Small intestine (tissue), 7 donors: ENCODE data around the gene GOLIM4. TPM values are rescaled to one million over a fixed set of nuclear protein-coding genes. Genes with fewer than 3 reads are reported as not detected.

ENCODE experiments used
- DNase-seq, 2 donors: peaks; one replicate each; pipeline versions ENCODE4 v3.0.0 to v3.0.0-alpha.2; 2013
- FAIRE-seq: peaks from 2 replicates; lab custom pipeline; 2012; peaks lifted over from hg19 to GRCh38; lab: Jason Lieb, UNC
- H3K27ac ChIP-seq, 3 donors: one replicate each; pipeline ENCODE4 v1.5.1; 2013; ENCODE audit warnings: low read length in 2 of 3, mild to moderate bottlenecking in 2 of 3, control low read depth in 1 of 3, inconsistent platforms in 1 of 3, low read depth in 1 of 3, moderate library complexity in 1 of 3
- H3K27me3 ChIP-seq, 3 donors: one replicate each; pipeline ENCODE4 v1.6.1; 2013; ENCODE audit warnings: low read length in 3 of 3, inconsistent platforms in 1 of 3; ENCODE audit not compliant: control insufficient read depth in 3 of 3, insufficient read depth in 3 of 3
- H3K36me3 ChIP-seq, 3 donors: one replicate each; pipeline ENCODE4 v1.6.1; 2013; ENCODE audit warnings: low read length in 3 of 3, inconsistent platforms in 1 of 3, low read depth in 1 of 3, mild to moderate bottlenecking in 1 of 3, moderate library complexity in 1 of 3; ENCODE audit not compliant: control insufficient read depth in 3 of 3, insufficient read depth in 2 of 3
- H3K4me1 ChIP-seq, 3 donors: one replicate each; pipeline ENCODE4 v1.6.1; 2013; ENCODE audit warnings: low read length in 2 of 3, inconsistent platforms in 1 of 3, low read depth in 1 of 3, mild to moderate bottlenecking in 1 of 3, moderate library complexity in 1 of 3; ENCODE audit not compliant: control insufficient read depth in 3 of 3, insufficient read depth in 2 of 3
- H3K4me3 ChIP-seq, 3 donors: one replicate each; pipeline ENCODE4 v1.5.1; 2013; ENCODE audit warnings: low read length in 3 of 3, control low read depth in 1 of 3, inconsistent platforms in 1 of 3, low read depth in 1 of 3, mild to moderate bottlenecking in 1 of 3, moderate library complexity in 1 of 3
- H3K9me3 ChIP-seq, 2 donors: one replicate each; pipeline ENCODE4 v1.6.1; 2013; ENCODE audit warnings: low read depth in 1 of 2, low read length in 1 of 2; ENCODE audit not compliant: control insufficient read depth in 2 of 2, insufficient read depth in 1 of 2
- WGBS, 3 donors: extraction: QIAGEN DNeasy Blood & Tissue Kit; methylation state at CpG; one replicate each; pipeline ENCODE4 v1.1.7; 2013; 5-methylcytosine and 5-hydroxymethylcytosine counted together
- polyA plus RNA-seq, 4 donors: library from polyadenylated mRNA; stranded (reverse) in 3 of 4; unstranded in 1 of 4; fragments of 200-250 nt in 3 of 4; fragments of 120-200 nt in 1 of 4; gene quantifications; one replicate each; pipeline versions ENCODE4 v1.2.1 to v1.2.3, GENCODE V29; 2013
- donor health status: healthy with polysubstance abuse.
- donor health status: control.
- donor health status: control.
- donor health status: Bipolar disorder and iron deficiency.
- donor health status: healthy.

GOLIM4 gene
- polyA plus RNA-seq, 4 donors, result 23.2 to 130 (median 45.9) TPM

DNA sequence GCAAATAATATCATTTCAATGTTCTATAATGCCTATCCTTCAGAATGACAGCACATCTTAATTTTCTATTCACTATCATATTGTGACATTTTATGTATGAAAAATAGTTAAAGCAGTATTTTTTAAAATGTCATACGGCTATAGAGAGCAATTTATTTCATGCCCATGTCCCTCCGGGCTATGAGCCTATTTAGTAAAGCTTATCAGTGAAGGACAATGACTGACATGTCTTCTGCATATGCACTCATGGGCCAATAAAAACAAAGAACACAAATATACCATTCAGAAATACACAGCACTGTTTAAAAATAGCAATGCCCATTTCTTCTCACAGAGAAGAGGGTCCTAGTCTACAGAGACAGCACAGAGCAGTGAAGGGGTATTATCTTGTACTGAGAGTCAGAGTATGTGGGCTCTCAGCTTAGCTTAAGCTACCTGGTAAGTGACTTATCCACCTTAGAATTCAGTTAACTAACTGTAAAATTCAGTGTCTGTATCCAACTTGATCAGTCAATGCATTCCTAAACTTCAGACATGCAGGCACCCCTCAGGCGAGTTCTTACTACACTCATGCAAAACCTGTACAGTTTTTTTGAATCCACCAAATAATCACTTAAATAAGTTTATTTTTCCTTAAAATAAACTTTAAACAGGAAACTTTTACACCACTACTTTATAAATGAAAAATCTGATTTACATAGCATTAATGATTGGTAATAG lies 9.0 kb downstream of the GOLIM4 start:
- WGBS, 3 donors, result 62 to 69% (median 65%) methylated on average over 3 of the region's 3 CpGs
- FAIRE-seq (no peak), DNase-seq (no peak)
- Histone ChIP-seq H3K4me3 (no peak overlapping the region), H3K27me3 (no peaks in the 10 kb centered on the region), H3K36me3 (no peaks in the 10 kb centered on the region), H3K27ac (no peak overlapping the region), H3K4me1 (peaks cover 7 to 30% (median 13%) of the 10 kb centered on the region in 3 donors), H3K9me3 (no peaks in the 10 kb centered on the region)

DNA sequence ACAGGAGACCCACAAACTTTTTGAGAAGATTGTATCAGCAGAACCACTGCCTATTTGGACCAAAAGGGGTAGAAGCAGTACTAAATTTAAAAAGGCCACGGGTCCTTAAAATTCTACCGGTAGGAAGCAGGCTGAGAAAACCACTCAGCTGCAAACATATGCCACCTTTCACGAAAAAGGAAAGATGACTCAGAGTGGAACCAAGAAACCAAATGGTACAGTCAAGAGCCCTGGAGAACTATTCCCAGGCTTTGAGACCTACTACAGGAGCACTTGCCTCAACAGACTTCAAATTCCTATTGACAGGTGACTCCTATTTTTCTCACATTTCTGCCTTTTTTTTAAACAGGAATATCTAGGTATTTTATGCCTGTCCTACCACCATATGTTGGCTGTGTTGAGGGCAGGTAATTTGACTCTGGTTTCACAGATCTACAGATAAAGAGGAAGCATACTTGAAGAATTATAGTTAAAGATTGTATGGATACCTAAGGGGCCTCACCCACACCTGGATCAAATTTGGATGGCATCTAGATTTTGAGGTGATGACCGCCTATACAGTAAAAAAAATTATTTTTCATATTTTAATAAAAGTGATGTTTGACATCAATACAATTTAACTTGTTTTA lies 10.1 kb downstream of the GOLIM4 start:
- no peak overlapping the region for H3K27ac ChIP-seq
- H3K27me3 ChIP-seq, result no peaks in the 10 kb centered on the region
- no peaks in the 10 kb centered on the region for H3K36me3 ChIP-seq
- H3K9me3 ChIP-seq, result no peaks in the 10 kb centered on the region
- H3K4me1 ChIP-seq, result peaks cover 9 to 27% (median 13%) of the 10 kb centered on the region in 3 donors
- DNase-seq, result no peak
- 75 to 92% (median 86%) methylated on average over 4 of the region's 4 CpGs for WGBS, 3 donors
- no peak overlapping the region for H3K4me3 ChIP-seq
- no peak for FAIRE-seq

DNA sequence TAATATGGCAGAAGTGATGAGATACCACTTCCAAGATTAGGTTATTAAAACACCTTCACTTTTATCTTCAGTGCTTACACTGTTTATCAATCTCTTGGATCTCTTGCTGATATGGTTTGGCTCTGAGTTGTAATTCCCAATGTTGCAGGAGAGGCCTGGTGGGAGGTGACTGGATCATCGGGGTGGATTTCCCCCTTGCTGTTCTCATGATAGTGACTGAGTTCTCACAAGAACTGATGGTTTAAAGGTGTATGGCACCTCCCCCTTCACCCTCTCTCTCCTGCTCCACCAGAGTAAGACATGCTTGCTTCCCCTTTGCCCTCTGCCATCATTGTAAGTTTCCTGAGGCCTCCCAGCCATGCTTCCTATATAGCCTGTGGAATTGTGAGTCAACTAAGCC lies 11.8 kb downstream of the GOLIM4 start:
- no peaks in the 10 kb centered on the region for H3K9me3 ChIP-seq
- H3K27me3 ChIP-seq, result no peaks in the 10 kb centered on the region
- H3K27ac ChIP-seq, result no peak overlapping the region
- WGBS, 3 donors, result 35 to 56% (median 37%) methylated on average over 1 of the region's 1 CpG
- peaks cover 6 to 19% (median 13%) of the 10 kb centered on the region in 3 donors for H3K4me1 ChIP-seq
- H3K36me3 ChIP-seq, result peaks cover 0 to 2% (median 0%) of the 10 kb centered on the region in 3 donors
- FAIRE-seq (no peak), DNase-seq (no peak)
- no peak overlapping the region for H3K4me3 ChIP-seq

DNA sequence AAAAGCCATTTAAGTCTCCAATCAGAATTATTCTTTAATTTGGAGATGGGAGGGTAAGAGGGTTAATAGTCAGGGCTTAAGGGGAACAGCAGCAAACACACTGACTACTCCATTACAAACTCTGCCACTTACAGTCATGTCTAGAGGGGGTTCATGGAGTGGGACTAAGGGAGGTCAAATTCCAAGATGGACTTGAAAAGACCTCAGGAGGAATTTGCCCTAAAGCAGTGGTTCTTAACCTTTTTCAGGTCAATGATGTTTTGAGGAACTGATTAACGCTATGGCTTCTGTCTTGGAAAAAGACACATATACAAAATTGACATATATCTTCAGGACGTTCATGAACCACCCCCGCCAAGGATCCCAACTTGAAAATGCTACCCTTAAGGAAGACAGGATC lies 13.9 kb downstream of the GOLIM4 start:
- Histone ChIP-seq H3K27me3 (no peaks in the 10 kb centered on the region), H3K9me3 (no peaks in the 10 kb centered on the region), H3K4me1 (peaks cover 6 to 10% (median 10%) of the 10 kb centered on the region in 3 donors), H3K36me3 (peaks cover 0 to 6% (median 0%) of the 10 kb centered on the region in 3 donors), H3K27ac (no peak overlapping the region), H3K4me3 (no peak overlapping the region)
- DNase-seq (no peak), FAIRE-seq (no peak)
- whole genome bisulfite sequencing, 3 donors, result 89 to 93% (median 90%) methylated on average over 3 of the region's 3 CpGs

DNA sequence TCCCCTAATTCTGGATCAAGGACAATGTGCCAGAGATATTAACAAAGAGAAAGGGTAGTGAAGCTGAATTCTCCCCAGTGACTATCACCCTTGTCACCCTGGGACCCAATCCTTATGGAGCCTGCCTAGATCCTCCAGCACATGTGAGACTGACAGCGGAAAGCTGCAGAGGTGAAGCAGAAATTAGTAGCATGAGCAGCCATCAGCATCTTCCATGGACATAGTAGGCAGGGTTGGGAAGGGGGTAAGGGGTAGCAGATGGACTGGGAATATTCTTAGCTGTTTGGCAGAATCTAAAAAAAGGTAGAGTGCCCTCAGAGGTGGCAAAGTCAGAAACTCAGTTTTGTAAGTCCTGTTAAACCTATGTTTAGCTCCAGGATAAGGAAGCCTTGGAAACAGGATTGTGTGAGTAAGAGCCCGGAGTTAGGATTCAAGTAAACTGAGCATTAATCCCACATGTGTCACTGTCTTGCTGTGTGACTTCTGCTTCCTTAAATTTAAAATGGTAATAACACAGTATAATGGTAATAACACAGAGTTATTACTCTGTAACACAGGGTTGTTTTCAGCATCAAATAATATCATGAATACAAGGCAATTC lies 14.5 kb downstream of the GOLIM4 start:
- Histone ChIP-seq H3K27ac (no peak overlapping the region), H3K9me3 (no peaks in the 10 kb centered on the region), H3K27me3 (no peaks in the 10 kb centered on the region), H3K36me3 (peaks cover 0 to 6% (median 0%) of the 10 kb centered on the region in 3 donors), H3K4me1 (peaks cover 4 to 10% (median 6%) of the 10 kb centered on the region in 3 donors), H3K4me3 (no peak overlapping the region)
- no peak for FAIRE-seq
- no peak for DNase-seq
- 78 to 95% (median 86%) methylated on average over 2 of the region's 2 CpGs for WGBS, 3 donors

DNA sequence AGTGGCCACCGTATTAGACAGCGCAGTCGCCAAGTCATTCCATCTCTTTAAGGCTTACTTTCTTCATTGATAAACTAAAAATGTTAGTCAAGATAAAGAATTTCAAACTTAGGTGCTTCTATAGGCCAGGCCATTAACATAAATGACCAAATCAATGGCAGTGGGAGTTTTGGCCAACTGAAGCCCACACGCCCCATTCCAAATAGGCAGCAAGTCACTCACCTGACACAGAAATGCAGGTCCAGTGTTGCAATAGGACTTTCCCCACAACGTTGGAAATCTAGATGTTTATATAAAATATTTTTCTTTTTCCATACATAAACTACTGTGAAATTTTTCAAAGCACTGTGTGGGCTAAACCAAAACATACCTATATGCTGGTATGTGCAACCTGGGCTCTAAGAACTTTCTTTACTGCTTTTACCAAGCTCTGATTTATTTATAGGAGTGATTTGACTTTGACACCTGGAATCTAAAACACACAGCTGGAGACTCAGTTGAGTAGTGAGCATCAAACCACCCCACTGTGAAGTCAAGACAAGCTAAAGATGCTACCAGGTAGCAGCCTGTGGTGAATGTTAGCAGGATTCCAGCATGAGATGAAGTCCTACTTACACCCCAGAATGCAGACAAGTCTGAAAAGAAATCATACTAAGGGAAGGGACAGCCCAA lies 15.1 kb downstream of the GOLIM4 start:
- WGBS, 3 donors, result 79 to 82% (median 80%) methylated on average over 5 of the region's 5 CpGs
- Histone ChIP-seq H3K4me1 (peaks cover 4 to 10% (median 5%) of the 10 kb centered on the region in 3 donors), H3K9me3 (no peaks in the 10 kb centered on the region), H3K36me3 (peaks cover 0 to 6% (median 0%) of the 10 kb centered on the region in 3 donors), H3K4me3 (no peak overlapping the region), H3K27me3 (no peaks in the 10 kb centered on the region), H3K27ac (no peak overlapping the region)
- FAIRE-seq (no peak), DNase-seq (no peak)

DNA sequence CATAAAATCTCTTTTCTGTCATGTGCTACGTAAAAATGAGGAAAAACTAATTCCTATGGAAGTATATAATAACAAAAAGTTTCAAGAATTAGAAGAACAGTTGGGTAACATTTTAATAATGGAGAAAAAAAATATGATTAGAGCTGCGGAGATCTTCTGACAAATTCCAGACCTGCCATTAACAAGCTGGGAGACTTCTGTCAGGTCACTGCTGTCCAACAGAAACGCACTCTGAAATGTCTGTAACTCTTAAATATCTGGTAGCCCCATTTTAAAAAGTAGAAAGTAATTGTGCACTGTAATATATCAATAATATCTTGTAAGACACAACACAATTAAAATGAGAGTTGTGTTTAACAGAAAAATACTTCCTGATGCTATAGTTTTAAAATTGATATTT lies 15.7 kb downstream of the GOLIM4 start:
- H3K27me3 ChIP-seq, result no peaks in the 10 kb centered on the region
- H3K4me3 ChIP-seq, result no peak overlapping the region
- no peak for FAIRE-seq
- H3K4me1 ChIP-seq, result peaks cover 0 to 8% (median 4%) of the 10 kb centered on the region in 3 donors
- no peak overlapping the region for H3K27ac ChIP-seq
- H3K9me3 ChIP-seq, result no peaks in the 10 kb centered on the region
- peaks cover 0 to 6% (median 0%) of the 10 kb centered on the region in 3 donors for H3K36me3 ChIP-seq
- WGBS, 3 donors, result 82 to 93% (median 87%) methylated on average over 3 of the region's 3 CpGs
- DNase-seq, result no peak

DNA sequence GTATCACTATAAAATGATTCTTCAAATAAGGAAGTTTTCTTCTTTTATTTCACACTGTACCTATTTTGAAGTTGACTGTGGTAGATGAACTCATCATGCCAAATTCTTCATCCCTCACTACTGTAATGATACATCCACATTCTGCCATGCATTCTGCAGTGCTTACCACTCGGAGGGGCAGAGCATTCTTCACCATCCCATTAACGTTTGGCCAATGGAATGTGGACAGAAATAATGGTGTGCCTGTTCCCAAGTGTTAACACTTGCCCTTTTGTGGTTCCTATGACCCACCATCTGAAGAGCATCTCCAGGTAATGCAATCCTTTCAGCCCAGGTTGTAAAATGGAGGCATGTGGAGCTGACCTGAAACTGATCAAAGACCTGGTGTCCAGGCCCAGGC lies 18.6 kb downstream of the GOLIM4 start:
- 81 to 83% (median 81%) methylated on average over 2 of the region's 2 CpGs for WGBS, 3 donors
- FAIRE-seq, result no peak
- H3K9me3 ChIP-seq, result no peaks in the 10 kb centered on the region
- H3K4me3 ChIP-seq, result no peak overlapping the region
- H3K27me3 ChIP-seq, result no peaks in the 10 kb centered on the region
- H3K27ac ChIP-seq, result no peak overlapping the region
- H3K4me1 ChIP-seq, result peaks cover 3 to 6% (median 4%) of the 10 kb centered on the region in 3 donors
- H3K36me3 ChIP-seq, result peaks cover 0 to 11% (median 0%) of the 10 kb centered on the region in 3 donors
- DNase-seq, result no peak
